ENCODE measurements around the gene STXBP1. TPM values are rescaled to one million over a fixed set of nuclear protein-coding genes. Genes with fewer than 3 reads are reported as not detected.

STXBP1 gene
- total and polyA plus RNA-seq, 9 of the 15 experiments (the other 6 are each of a cell fraction or from before 2014, with no cell fraction given): 4.6 to 35.1 (median 9.7) TPM

- TF ChIP-seq RBM14 (IDR thresholded peaks at IDR 0.05; ENCODE audit: borderline replicate concordance, insufficient read depth, low read depth, low read length) (no peak), LARP7 (IDR thresholded peaks at IDR 0.05) (0 out of 2 replicates have a peak, but pooled peaks have one; percentile 23), CBX3 (IDR thresholded peaks at IDR 0.05; ENCODE audit: borderline replicate concordance in 1 of 2, low read length in 2 of 2) (peak in 1 of 2 experiments; percentile 83; a peak in 1 of 3 replicates), ELK3 (CRISPR knock-in tag; IDR thresholded peaks at IDR 0.05) (no peak), ZNF239 (CRISPR knock-in tag; IDR thresholded peaks at IDR 0.05) (peak; percentile 38; the same call in 1 of the 2 replicates), ARNT (IDR thresholded peaks at IDR 0.05) (0 out of 4 replicates have a peak, but pooled peaks of 1 of the 2 experiments have one; percentile 40), MAX (CRISPR knock-in tag; IDR thresholded peaks at IDR 0.05) (peak; percentile 97), ZNF644 (tag; IDR thresholded peaks at IDR 0.05; ENCODE audit: low read depth) (no peak; the same call in 1 of the 2 replicates), KAT2B (IDR thresholded peaks at IDR 0.05; ENCODE audit: low read depth, low read length) (no peak), RCOR1 (IDR thresholded peaks at IDR 0.05; ENCODE audit: borderline replicate concordance in 1 of 2, low read depth in 2 of 2, low read length in 2 of 2) (peak in 1 of 2 experiments; percentile 45; a peak in 1 of 4 replicates), ZFX (CRISPR knock-in tag; IDR thresholded peaks at IDR 0.05) (peak; percentile 99), ZSCAN32 (CRISPR knock-in tag; IDR thresholded peaks at IDR 0.05) (no peak), ARHGAP35 (IDR thresholded peaks at IDR 0.05; ENCODE audit: partially characterized antibody) (no peak), HMGN3 (IDR thresholded peaks at IDR 0.05; ENCODE audit: borderline replicate concordance, extremely low read depth, insufficient read length, low read depth, low read length) (peak; percentile 58), IFI16 (CRISPR knock-in tag; IDR thresholded peaks at IDR 0.05) (no peak), YY1 (IDR thresholded peaks at IDR 0.05; ENCODE audit: borderline replicate concordance in 1 of 3, control insufficient read depth in 1 of 3, extremely low read depth in 1 of 3, insufficient read depth in 3 of 3, insufficient read length in 1 of 3, insufficient replicate concordance in 2 of 3, low read depth in 1 of 3, low read length in 2 of 3) (peak in 1 of 3 experiments; percentile 13), FIP1L1 (IDR thresholded peaks at IDR 0.05; ENCODE audit: low read depth, low read length, poor library complexity, severe bottlenecking) (no peak), SMAD1 (IDR thresholded peaks at IDR 0.05; ENCODE audit: low read depth, low read length, partially characterized antibody) (peak; percentile 18), SRSF9 (IDR thresholded peaks at IDR 0.05; ENCODE audit: borderline replicate concordance, low read depth, low read length) (no peak), ETV6 (IDR thresholded peaks at IDR 0.05; ENCODE audit: borderline replicate concordance in 1 of 2, low read depth in 2 of 2, low read length in 1 of 2) (no peak), ETV6 (CRISPR knock-in tag; IDR thresholded peaks at IDR 0.05; ENCODE audit: borderline replicate concordance) (no peak), KLF1 (tag; IDR thresholded peaks at IDR 0.05) (peak; percentile 82), BACH1 (tag; IDR thresholded peaks at IDR 0.05) (0 out of 2 replicates have a peak, but pooled peaks have one; percentile 47)
- TF ChIP-seq, protein P1, sequence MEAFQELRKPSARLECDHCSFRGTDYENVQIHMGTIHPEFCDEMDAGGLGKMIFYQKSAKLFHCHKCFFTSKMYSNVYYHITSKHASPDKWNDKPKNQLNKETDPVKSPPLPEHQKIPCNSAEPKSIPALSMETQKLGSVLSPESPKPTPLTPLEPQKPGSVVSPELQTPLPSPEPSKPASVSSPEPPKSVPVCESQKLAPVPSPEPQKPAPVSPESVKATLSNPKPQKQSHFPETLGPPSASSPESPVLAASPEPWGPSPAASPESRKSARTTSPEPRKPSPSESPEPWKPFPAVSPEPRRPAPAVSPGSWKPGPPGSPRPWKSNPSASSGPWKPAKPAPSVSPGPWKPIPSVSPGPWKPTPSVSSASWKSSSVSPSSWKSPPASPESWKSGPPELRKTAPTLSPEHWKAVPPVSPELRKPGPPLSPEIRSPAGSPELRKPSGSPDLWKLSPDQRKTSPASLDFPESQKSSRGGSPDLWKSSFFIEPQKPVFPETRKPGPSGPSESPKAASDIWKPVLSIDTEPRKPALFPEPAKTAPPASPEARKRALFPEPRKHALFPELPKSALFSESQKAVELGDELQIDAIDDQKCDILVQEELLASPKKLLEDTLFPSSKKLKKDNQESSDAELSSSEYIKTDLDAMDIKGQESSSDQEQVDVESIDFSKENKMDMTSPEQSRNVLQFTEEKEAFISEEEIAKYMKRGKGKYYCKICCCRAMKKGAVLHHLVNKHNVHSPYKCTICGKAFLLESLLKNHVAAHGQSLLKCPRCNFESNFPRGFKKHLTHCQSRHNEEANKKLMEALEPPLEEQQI (IDR thresholded peaks at IDR 0.05): no peak
Observed at GRCh38 chr9:127698985-127699670, 87.1 kb downstream of the STXBP1 start (continued).

All from K562 (cell line).